T-helper 17 cell (primary cell): Measurements from ENCODE around the gene CCNQ. TPM values are rescaled to one million over a fixed set of nuclear protein-coding genes. Genes with fewer than 3 reads are reported as not detected.

Experiments used
- ATAC-seq: fragments of 150-1000 bp; cut with Tn5 transposase; 2 replicates; pipeline ENCODE4 v1.10.0; 2021; ENCODE audit warnings: mild to moderate bottlenecking, moderate library complexity
- DNase-seq, 3 donors: peaks; one replicate each; pipeline versions ENCODE4 v3.0.0 to v3.0.0-alpha.2; 2020 to 2021
- H3K9me3 ChIP-seq: one replicate; pipeline ENCODE4 v1.7.0; 2013; ENCODE audit warnings: low read length, mild to moderate bottlenecking; ENCODE audit not compliant: control insufficient read depth, poor library complexity, severe bottlenecking
- H3K27ac Mint-ChIP-seq: one replicate; pipeline ENCODE4 v1.8.0; 2022; ENCODE audit warnings: mild to moderate bottlenecking, moderate library complexity, mixed read lengths
- H3K27me3 Mint-ChIP-seq: one replicate; pipeline ENCODE4 v1.8.0; 2022; ENCODE audit warnings: mixed read lengths
- H3K36me3 Mint-ChIP-seq: one replicate; pipeline ENCODE4 v1.8.0; 2022; ENCODE audit warnings: low read depth, mixed read lengths
- H3K4me1 Mint-ChIP-seq: one replicate; pipeline ENCODE4 v1.8.0; 2022; ENCODE audit warnings: mild to moderate bottlenecking, mixed read lengths
- H3K4me3 Mint-ChIP-seq: one replicate; pipeline ENCODE4 v1.8.0; 2022; ENCODE audit warnings: mild to moderate bottlenecking, moderate library complexity, mixed read lengths
- total RNA-seq, 4 donors: library from RNA in 2 of 4; stranded (reverse) in 2 of 4; gene quantifications; one replicate each; pipeline ENCODE4 v1.2.3 and lab custom pipeline; 2022 to 2026

The CCNQ gene
- total RNA-seq, 2 donors from 2014 or later = 14.6 to 19.2 TPM

DNA sequence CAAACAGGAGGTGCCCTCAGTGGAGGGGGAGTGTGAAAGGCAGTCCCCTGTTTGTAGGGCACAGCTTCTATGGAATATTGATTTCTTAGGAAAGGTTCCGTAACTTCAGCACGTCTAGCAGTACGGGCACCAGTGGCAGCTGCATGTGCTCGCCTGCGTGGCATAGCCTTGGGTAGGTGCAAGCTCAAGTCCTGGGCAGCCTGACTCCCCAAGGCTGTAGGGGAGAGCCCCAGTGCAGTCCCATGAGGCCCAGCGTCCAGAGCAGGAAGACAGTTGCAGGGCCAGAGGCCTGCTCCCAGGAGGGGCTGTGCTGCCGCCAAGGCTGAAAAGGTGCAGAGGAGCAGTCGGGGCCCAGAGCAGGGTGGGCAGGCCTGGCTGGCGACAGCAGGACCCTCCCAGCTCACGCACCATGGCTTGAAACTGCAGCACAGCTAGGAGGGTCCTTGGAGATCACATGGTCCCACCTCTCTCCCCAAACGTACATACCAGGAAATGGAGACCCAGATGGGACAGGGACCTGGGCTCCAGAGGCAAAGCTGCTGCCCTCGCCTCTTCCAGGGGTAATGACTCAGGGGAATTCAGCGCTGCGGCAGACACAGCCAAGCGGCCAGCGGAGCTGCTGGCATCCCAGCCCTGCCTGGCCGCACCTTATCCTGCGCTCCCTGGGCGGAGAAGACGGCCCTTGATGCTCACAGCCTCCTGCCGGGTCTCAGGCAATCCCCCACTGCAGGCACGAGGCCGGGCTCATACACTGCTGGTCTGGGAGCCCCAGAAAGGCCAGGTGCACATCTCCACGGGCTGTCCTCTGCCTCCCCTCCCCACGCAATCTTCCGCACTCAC is 42.0 kb upstream of the CCNQ start:
- Mint-ChIP-seq H3K27me3 (peaks cover 11% of the 10 kb centered on the region), H3K27ac (no peak overlapping the region), H3K4me3 (peak overlapping the region; percentile 7), H3K36me3 (no peaks in the 10 kb centered on the region), H3K4me1 (peaks cover 12% of the 10 kb centered on the region)
- H3K9me3 ChIP-seq = no peaks in the 10 kb centered on the region
- DNase-seq (no peak), ATAC-seq (no peak)

- no peak for ATAC-seq
- H3K4me1 Mint-ChIP-seq = peaks cover 12% of the 10 kb centered on the region
- peaks cover 11% of the 10 kb centered on the region for H3K27me3 Mint-ChIP-seq
- no peak overlapping the region for H3K4me3 Mint-ChIP-seq
- H3K36me3 Mint-ChIP-seq = no peaks in the 10 kb centered on the region
- H3K27ac Mint-ChIP-seq = no peak overlapping the region
- H3K9me3 ChIP-seq = no peaks in the 10 kb centered on the region
- DNase-seq = no peak
Measured at GRCh38 chrX:153640045-153640686, 41.2 kb upstream of the CCNQ start.

DNA sequence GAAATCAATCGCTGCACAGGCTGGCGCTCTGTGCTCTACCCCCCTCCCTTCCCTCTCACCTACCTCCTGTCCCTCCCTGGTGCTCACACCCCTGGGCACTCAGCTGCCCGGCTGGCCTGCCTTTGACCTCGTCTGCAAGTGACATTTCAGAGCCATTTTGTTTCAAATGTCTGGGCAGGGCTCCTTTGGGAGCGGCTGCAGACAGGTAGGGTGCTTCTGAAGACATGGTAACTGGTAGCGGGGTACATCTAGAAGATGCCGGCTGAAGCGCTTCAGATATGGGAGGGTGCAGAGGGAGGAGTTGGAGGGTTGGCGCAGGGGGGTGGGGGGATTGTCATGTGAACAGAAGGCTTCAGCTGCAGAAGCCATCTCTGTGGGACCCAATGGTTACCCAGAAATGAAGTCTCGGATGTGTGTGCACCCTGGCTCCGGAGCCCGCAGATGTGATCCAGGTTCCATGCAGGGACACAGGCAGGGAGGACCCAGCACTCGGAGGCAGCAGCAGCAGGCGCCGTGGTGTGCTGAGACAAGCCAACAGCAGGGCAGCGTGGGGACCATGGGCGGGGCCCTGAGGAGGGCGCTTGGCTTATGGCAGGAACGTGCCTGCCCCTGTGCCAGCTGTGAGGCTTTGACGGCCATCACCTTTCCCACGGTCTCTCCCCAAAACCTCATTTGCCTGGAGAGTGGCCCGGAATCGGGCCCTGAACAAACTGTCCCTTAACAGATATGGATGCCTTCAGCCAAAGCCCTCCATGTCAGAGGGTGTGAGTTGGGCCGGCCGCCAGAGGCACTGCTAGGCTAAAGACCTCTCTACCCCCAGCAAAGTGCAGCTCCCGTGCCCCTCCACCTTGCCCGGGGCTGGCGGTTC is 40.5 kb upstream of the CCNQ start:
- DNase-seq = no peak
- Mint-ChIP-seq H3K27me3 (peaks cover 15% of the 10 kb centered on the region), H3K36me3 (no peaks in the 10 kb centered on the region), H3K4me1 (peaks cover 12% of the 10 kb centered on the region), H3K27ac (no peak overlapping the region), H3K4me3 (no peak overlapping the region)
- no peak for ATAC-seq
- H3K9me3 ChIP-seq = no peaks in the 10 kb centered on the region

- DNase-seq = no peak
- no peaks in the 10 kb centered on the region for H3K9me3 ChIP-seq
- Mint-ChIP-seq H3K36me3 (no peaks in the 10 kb centered on the region), H3K4me3 (no peak overlapping the region), H3K27ac (no peak overlapping the region), H3K4me1 (peaks cover 11% of the 10 kb centered on the region), H3K27me3 (peaks cover 15% of the 10 kb centered on the region)
- no peak for ATAC-seq
Measured at GRCh38 chrX:153638436-153639176, 39.7 kb upstream of the CCNQ start.

GRCh38 chrX:153638041-153638371 is 39.1 kb upstream of the CCNQ start:
- H3K36me3 Mint-ChIP-seq = no peaks in the 10 kb centered on the region
- peaks cover 11% of the 10 kb centered on the region for H3K4me1 Mint-ChIP-seq
- H3K27me3 Mint-ChIP-seq = peaks cover 15% of the 10 kb centered on the region
- no peak overlapping the region for H3K4me3 Mint-ChIP-seq
- H3K9me3 ChIP-seq = no peaks in the 10 kb centered on the region
- H3K27ac Mint-ChIP-seq = no peak overlapping the region
- ATAC-seq (no peak), DNase-seq (no peak)

- no peak overlapping the region for H3K4me3 Mint-ChIP-seq
- ATAC-seq = no peak
- no peaks in the 10 kb centered on the region for H3K36me3 Mint-ChIP-seq
- no peak for DNase-seq
- H3K27me3 Mint-ChIP-seq = peaks cover 15% of the 10 kb centered on the region
- no peak overlapping the region for H3K27ac Mint-ChIP-seq
- H3K9me3 ChIP-seq = no peaks in the 10 kb centered on the region
- H3K4me1 Mint-ChIP-seq = peaks cover 7% of the 10 kb centered on the region
Measured at GRCh38 chrX:153637121-153638040, 38.4 kb upstream of the CCNQ start.

GRCh38 chrX:153636716-153637115 is 37.8 kb upstream of the CCNQ start:
- no peaks in the 10 kb centered on the region for H3K9me3 ChIP-seq
- Mint-ChIP-seq H3K4me1 (peaks cover 7% of the 10 kb centered on the region), H3K27me3 (peaks cover 14% of the 10 kb centered on the region), H3K36me3 (no peaks in the 10 kb centered on the region), H3K27ac (no peak overlapping the region), H3K4me3 (no peak overlapping the region)
- ATAC-seq (no peak), DNase-seq (no peak)

GRCh38 chrX:153635788-153636668 is 37.1 kb upstream of the CCNQ start:
- Mint-ChIP-seq H3K27ac (no peak overlapping the region), H3K27me3 (peaks cover 11% of the 10 kb centered on the region), H3K36me3 (no peaks in the 10 kb centered on the region), H3K4me3 (no peak overlapping the region), H3K4me1 (peaks cover 2% of the 10 kb centered on the region)
- H3K9me3 ChIP-seq = no peaks in the 10 kb centered on the region
- DNase-seq (no peak), ATAC-seq (peak; percentile 65)

DNA sequence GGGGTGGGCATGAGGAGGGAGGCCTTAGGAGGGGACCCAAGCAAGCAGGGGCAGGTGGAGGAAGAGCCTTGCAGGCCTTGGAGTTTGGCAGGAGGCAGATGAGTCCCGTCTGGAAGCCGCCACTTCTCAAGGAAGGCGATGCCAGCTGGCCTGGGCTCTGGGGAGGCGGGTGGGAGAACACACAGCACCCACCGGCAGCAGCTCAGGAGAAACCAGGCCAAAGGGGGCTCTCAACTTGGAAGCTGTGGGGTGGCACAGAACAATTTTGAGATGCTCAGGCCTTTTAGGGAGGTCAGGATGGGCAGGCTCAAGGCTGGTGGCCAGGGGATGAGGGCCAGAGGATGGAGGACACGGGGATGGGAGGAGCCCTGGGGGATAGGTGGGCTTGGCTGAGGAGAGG is 36.4 kb upstream of the CCNQ start:
- Mint-ChIP-seq H3K36me3 (no peaks in the 10 kb centered on the region), H3K27me3 (peaks cover 5% of the 10 kb centered on the region), H3K27ac (no peak overlapping the region), H3K4me3 (no peak overlapping the region), H3K4me1 (no peaks in the 10 kb centered on the region)
- no peak for DNase-seq
- ATAC-seq = no peak
- no peaks in the 10 kb centered on the region for H3K9me3 ChIP-seq

- Mint-ChIP-seq H3K27ac (no peak overlapping the region), H3K4me3 (no peak overlapping the region), H3K27me3 (peaks cover 5% of the 10 kb centered on the region), H3K4me1 (no peaks in the 10 kb centered on the region), H3K36me3 (no peaks in the 10 kb centered on the region)
- DNase-seq (no peak), ATAC-seq (no peak)
- no peaks in the 10 kb centered on the region for H3K9me3 ChIP-seq
Measured at GRCh38 chrX:153634832-153635231, 35.9 kb upstream of the CCNQ start.

DNA sequence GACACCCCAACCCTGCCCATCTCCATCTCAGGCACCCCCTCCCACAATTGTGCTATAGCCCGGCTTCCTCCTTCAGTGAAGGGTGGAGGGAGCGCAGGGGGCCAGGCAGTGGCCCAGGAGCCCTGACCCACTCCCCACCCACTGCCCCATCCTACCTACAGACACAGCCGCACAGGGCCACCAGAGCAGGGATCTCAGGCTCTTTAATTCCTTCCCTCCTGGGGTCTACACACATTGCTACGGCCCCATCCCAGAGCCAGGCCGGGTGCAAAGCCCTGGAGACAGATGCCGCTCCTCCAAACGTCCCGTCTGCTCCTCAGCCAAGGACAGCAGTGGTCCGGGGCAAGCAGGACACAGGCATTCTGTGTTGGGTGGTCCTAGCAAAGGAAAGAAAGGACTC is 35.3 kb upstream of the CCNQ start:
- peaks cover 5% of the 10 kb centered on the region for H3K27me3 Mint-ChIP-seq
- H3K4me3 Mint-ChIP-seq = no peak overlapping the region
- H3K27ac Mint-ChIP-seq = no peak overlapping the region
- no peak for DNase-seq
- no peak for ATAC-seq
- H3K9me3 ChIP-seq = no peaks in the 10 kb centered on the region
- H3K4me1 Mint-ChIP-seq = no peaks in the 10 kb centered on the region
- no peaks in the 10 kb centered on the region for H3K36me3 Mint-ChIP-seq
